Measurements from ENCODE around the gene CLPSL1. TPM values are rescaled to one million over a fixed set of nuclear protein-coding genes. Genes with fewer than 3 reads are reported as not detected.
A peak's percentile ranks its signal among the peaks of the same experiment; 100 is the strongest.

CLPSL1 gene
- total and polyA plus RNA-seq, 2 of the 13 experiments (the other 11 are each of a cell fraction or from before 2014, with no cell fraction given): not detected

DNA sequence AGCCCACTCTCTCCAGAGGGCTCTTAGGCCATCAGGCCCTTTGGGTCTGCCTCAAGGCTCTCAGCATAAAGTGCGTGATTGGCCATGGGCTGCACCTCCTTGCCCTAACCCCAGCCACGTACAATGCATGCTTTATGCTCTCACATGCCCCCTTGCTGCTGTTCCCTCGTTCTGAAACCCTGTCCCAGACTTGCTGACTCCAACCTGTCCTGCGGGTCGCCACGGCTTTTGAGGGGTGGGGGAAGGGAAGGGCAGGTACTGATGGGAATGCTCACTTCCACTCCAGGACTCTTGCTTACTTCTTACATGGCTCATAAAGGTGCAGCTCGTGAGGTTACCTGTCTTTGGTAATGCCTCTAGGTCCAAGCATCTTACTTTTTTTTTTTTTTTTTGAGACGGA lies 38.0 kb upstream of the CLPSL1 start (continued):
- TF ChIP-seq RNF219 (CRISPR knock-in tag; IDR thresholded peaks at IDR 0.05): no peak
- 0 out of 2 replicates have a peak, but pooled peaks have one; percentile 42 for TF ChIP-seq MXD1 (CRISPR knock-in tag; IDR thresholded peaks at IDR 0.05)
- TF ChIP-seq CENPT (CRISPR knock-in tag; IDR thresholded peaks at IDR 0.05; ENCODE audit: low read depth): no peak
- TF ChIP-seq HBP1 (CRISPR knock-in tag; IDR thresholded peaks at IDR 0.05; ENCODE audit: low read depth): no peak
- TF ChIP-seq WIZ (CRISPR knock-in tag; IDR thresholded peaks at IDR 0.05): no peak
- TF ChIP-seq ZNF17 (CRISPR knock-in tag; IDR thresholded peaks at IDR 0.05): no peak
- no peak for TF ChIP-seq SRY (CRISPR knock-in tag; IDR thresholded peaks at IDR 0.05)
- no peak for TF ChIP-seq SOX6 (IDR thresholded peaks at IDR 0.05)
- TF ChIP-seq SOX6 (CRISPR knock-in tag; IDR thresholded peaks at IDR 0.05): peak; percentile 43
- TF ChIP-seq ZGPAT (CRISPR knock-in tag; IDR thresholded peaks at IDR 0.05): no peak
- no peak for TF ChIP-seq ZKSCAN1 (IDR thresholded peaks at IDR 0.05; ENCODE audit: low read length)
- no peak for TF ChIP-seq TEAD2 (CRISPR knock-in tag; IDR thresholded peaks at IDR 0.05)
- TF ChIP-seq, protein P1, sequence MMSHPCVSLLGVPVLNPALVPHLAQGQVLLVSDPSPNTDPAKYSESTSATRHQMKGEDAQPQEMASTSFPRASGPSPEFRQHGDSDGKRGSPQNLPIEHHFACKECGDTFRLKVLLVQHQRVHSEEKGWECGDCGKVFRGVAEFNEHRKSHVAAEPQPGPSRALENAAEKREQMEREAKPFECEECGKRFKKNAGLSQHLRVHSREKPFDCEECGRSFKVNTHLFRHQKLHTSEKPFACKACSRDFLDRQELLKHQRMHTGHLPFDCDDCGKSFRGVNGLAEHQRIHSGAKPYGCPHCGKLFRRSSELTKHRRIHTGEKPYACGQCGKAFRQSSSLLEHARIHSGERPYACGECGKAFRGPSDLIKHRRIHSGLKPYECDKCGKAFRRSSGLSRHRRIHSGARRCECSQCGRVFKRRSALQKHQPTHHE (CRISPR knock-in tag; IDR thresholded peaks at IDR 0.05; ENCODE audit: borderline replicate concordance): no peak
- peak; percentile 16; the same call in 1 of the 2 replicates for TF ChIP-seq TBX2 (CRISPR knock-in tag; IDR thresholded peaks at IDR 0.05; ENCODE audit: borderline replicate concordance)
- TF ChIP-seq THYN1 (CRISPR knock-in tag; IDR thresholded peaks at IDR 0.05; ENCODE audit: borderline replicate concordance, low read depth): no peak
- TF ChIP-seq BRCA1 (CRISPR knock-in tag; IDR thresholded peaks at IDR 0.05): no peak
- TF ChIP-seq ZNF33B (CRISPR knock-in tag; IDR thresholded peaks at IDR 0.05): no peak
- TF ChIP-seq, protein P2, sequence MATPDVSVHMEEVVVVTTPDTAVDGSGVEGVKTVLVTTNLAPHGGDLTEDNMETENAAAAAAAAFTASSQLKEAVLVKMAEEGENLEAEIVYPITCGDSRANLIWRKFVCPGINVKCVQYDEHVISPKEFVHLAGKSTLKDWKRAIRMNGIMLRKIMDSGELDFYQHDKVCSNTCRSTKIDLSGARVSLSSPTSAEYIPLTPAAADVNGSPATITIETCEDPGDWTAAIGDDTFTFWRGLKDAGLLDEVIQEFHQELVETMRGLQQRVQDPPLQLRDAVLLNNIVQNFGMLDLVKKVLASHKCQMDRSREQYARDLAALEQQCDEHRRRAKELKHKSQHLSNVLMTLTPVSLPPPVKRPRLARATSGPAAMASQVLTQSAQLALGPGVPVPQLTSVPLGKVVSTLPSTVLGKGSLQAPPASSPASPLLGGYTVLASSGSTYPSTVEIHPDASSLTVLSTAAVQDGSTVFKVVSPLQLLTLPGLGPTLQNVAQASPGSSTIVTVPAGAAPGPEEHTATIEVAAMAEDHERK (CRISPR knock-in tag; IDR thresholded peaks at IDR 0.05; ENCODE audit: low read depth): no peak
- TF ChIP-seq ZNF607 (CRISPR knock-in tag; IDR thresholded peaks at IDR 0.05; ENCODE audit: borderline replicate concordance): no peak
- no peak for TF ChIP-seq ATF1 (CRISPR knock-in tag; IDR thresholded peaks at IDR 0.05)
